GM18909 (cell line): ENCODE results near the gene OSBPL9.
A peak's percentile ranks its signal among the peaks of the same experiment; 100 is the strongest.
"Not testable (repeated sequence)": the region's sequence is repeated elsewhere in the genome, so short reads cannot be mapped to it uniquely, and the experiment has no call there.

ENCODE experiments used
- ATAC-seq: cut with Tn5 transposase; IDR thresholded peaks from one replicate; pipeline ENCODE4 v1.9.1; 2021; ENCODE audit warnings: mild to moderate bottlenecking; ENCODE audit not compliant: unreplicated experiment, poor library complexity

The OSBPL9 gene

GRCh38 chr1:51701782-51702181 is 84.9 kb downstream of the OSBPL9 start:
- not testable (repeated sequence) for ATAC-seq

GRCh38 chr1:51702220-51702619 is 85.3 kb downstream of the OSBPL9 start:
- not testable (repeated sequence) for ATAC-seq

- ATAC-seq: no peak
Observed at GRCh38 chr1:51705035-51705434, 88.1 kb downstream of the OSBPL9 start.

- ATAC-seq: no peak
Observed at GRCh38 chr1:51708911-51709760, 92.2 kb downstream of the OSBPL9 start.

DNA sequence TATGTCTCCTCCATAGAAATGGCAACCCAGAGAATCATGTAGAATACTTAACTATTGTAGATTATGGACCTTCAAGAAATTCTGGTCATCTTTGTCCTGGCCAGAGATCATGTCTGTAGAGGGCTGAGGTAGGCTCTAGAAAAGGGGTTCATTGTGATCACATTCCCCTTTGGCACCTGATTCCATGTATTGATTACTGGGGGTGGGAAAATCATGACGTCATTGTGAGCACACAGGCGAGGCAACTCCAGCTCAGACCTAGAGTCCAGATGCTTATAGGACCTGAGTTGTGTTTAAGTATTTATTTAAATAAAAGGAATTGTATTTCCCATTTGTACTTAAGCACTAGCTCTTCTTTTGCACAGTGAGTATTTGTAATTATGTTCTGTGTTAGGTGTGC is 93.1 kb downstream of the OSBPL9 start:
- no peak for ATAC-seq

- ATAC-seq: no peak
Observed at GRCh38 chr1:51712590-51712989, 95.7 kb downstream of the OSBPL9 start.

- ATAC-seq: no peak
Observed at GRCh38 chr1:51714374-51715019, 97.6 kb downstream of the OSBPL9 start.

- no peak for ATAC-seq
Observed at GRCh38 chr1:51715369-51715768, 98.5 kb downstream of the OSBPL9 start.

GRCh38 chr1:51716746-51717145 is 99.9 kb downstream of the OSBPL9 start:
- no peak for ATAC-seq

GRCh38 chr1:51717842-51718241 is 101.0 kb downstream of the OSBPL9 start:
- ATAC-seq: no peak

DNA sequence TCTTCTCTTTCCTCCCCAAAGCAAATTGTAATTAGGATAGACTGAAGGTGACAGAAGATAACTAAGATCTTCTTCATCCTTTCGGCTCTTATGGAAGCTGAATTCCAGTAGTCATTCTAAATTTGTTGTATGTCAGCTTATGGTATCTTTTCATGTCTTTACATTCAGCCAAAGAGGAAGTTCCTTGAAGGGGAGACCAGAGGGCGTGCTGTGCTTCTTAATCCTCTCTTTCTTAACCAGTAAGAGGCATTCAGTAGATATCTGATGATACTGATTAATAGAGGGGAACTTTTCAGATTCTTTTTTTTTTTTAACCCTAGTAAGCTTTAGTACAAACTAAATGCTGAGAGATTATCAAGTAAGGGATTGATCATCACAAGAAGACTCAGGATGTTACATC is 102.3 kb downstream of the OSBPL9 start:
- ATAC-seq: no peak

DNA sequence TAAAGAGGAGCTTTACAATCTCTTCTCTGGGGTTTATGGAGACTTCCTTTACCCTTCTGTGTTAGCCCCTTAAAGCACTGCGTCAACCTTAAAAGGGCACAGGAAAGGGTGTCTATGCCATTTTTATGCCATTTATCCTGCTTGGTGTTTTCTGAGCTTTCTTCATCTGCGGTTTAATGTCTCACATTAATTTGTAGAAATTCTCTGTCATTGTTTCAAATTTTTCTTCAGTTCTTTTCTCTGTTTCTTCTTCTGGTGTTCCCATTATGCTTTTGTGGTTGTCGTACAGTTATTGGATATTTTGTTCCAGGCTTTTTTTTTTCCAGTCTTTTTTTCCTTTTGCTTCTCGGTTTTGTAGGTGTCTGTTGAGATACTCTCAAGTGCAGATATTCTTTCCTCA is 107.9 kb downstream of the OSBPL9 start:
- no peak for ATAC-seq

DNA sequence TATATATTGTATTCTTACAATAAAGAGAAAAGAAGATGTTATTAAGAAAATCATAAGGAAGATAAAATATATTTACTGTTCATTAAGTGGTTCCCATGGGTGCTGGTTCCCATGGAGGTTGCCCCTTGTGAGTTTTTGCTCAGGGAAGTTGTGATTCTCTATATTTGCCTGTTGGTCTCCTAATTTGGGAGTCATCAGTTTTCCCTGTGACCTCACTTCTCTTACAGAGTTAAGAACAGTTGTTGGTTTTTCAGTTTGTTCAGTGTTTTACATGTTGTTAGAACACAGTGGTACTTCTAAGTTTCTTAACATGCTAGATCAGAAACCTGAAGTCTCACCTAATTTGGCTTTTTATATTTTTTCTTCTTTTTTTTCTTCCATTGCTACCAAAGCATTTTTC is 109.2 kb downstream of the OSBPL9 start:
- no peak for ATAC-seq

DNA sequence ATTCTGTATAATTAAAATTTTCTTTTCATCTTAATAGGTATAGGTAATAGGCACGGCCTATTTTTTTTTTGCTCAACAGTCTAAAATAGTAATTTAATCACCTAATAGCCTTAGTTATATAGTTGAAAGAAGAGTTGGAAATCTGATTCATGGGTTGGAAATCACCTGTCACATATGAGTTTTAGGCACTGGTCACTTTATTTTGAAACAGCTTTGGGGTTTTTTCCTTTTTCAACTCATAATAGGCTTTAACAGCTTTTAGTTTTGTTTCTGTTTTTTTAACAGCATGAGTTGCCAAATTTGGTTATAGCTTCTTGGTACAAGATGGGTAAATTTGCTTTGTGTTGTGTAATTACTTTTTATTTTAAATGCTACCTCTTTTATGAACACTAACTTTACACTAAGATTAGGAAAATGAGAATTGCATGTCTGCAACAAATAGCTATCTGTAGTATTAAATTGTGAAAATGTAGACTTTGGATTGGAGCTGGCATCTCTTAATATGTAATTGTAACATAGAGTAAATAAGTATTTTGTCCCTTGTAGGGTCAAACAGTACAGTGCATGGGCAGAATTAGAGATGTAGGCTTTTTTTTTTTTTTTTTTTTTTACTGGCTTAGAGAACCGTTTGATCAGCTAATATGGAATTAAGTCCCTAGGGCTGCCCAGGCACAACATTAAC is 109.8 kb downstream of the OSBPL9 start:
- ATAC-seq: no peak

GRCh38 chr1:51727366-51727765 is 110.5 kb downstream of the OSBPL9 start:
- no peak for ATAC-seq

DNA sequence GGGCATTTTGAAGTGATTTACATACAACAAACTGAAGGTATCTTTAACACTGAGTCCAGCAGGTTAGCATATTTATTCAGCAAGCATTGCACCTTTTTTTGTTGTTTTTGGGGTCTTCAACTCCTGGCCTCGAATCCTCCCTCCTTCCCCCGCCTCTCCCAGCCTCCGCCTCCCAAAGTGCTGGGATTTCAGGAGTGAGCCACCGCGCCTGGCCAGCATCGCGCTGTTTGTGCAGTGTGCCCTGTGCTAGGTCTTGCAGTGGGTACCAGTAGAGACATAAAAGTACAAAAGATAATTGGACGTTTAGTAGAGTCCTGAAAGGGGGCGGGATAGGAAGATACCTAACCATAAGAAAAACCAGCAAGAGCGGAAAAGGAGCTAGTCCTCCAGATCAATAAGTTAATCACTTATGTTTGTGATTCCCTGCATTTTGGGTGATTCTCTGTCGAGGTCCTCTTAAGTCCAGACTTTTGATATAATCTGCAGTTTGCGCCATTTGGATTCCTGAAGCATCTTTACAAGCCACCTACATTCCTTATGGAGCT is 111.8 kb downstream of the OSBPL9 start:
- ATAC-seq: no peak

DNA sequence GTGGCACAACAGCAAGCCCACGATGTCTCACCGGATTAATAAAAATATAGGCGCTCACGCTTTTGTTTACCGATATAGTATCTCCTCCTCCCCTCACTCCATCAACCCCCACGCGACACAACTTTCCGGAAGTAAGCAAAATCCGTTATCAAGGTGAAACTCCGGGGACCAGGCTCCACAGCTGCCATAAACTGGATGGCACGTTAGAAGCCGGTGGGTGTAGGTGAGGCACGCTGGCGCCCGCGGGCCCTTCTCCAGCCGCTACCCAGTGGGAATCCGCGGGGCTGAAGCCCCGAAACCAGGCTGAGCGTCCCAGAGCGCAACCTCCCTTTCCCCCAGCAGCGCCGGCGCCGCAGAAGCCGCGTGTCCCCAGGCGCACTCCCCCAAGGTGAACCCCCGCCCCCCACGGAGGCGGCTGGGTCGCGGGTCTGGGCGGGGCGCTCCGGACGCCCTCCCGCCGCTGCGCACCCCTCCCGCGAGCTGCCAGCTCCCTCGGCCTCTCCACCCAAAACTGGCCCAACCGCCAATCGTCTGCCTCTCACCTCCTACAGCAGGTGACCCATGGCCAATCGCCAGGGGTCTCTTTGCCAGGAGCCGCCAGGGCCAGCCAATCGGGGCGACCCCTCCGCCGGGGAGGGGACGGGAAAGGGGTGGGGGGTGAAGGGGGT is 112.4 kb downstream of the OSBPL9 start:
- ATAC-seq: peak; percentile 95

GRCh38 chr1:51729824-51730301 is 113.0 kb downstream of the OSBPL9 start:
- ATAC-seq: peak; percentile 31

GRCh38 chr1:51731998-51732397 is 115.1 kb downstream of the OSBPL9 start:
- ATAC-seq: no peak

DNA sequence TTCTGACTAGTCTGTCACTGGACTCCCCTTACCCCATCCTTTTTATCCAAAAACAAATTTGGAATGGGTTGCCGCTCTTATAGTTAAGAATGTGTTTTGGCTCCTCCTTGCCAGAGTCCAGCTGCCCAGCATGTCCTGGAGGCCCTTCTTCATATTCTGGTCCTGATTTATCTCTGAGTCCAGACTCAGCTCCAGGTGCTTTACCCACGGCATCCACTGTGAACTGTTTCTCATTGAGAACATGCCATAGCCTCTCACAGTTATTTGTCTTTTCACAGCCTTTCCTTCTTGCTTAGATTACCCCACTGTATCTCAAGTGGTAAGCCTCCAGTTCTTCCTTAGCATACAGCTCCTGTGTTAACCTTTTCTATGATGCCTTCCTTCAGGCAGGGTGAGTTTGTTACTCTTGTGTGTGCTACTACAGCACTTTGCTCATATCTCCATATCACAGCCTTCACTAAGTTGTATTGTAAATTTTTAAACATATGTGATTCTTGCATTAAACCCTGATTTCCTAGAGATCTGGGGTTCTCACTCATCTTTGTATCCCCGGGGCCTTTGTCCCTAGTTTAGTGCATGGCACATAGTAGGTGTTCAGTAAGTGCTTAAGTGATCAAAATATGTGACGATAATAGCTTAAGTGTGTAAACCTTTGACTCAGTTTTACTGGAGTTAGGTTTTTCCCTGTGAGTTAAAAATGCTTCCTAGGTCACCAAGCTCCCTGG is 116.0 kb downstream of the OSBPL9 start:
- ATAC-seq: no peak
